Liver (tissue), 9 donors: ENCODE measurements around the gene NAIF1. TPM values are rescaled to one million over a fixed set of nuclear protein-coding genes. Genes with fewer than 3 reads are reported as not detected.
"Not testable (repeated sequence)": the region's sequence is repeated elsewhere in the genome, so short reads cannot be mapped to it uniquely, and the experiment has no call there.

Experiments used
- DNase-seq: peaks from one replicate; pipeline ENCODE4 v3.0.0-alpha.2; 2017; ENCODE audit warnings: low spot score
- H3K27ac ChIP-seq, 2 donors: one replicate each; pipeline ENCODE4 v1.7.0; 2013; ENCODE audit warnings: inconsistent platforms in 2 of 2, low read length in 2 of 2, control low read depth in 1 of 2, low read depth in 1 of 2, mild to moderate bottlenecking in 1 of 2
- H3K27me3 ChIP-seq, 4 donors: one replicate each; pipeline versions ENCODE4 v1.6.1 to v1.7.0; 2013; ENCODE audit warnings: low read length in 3 of 4, inconsistent platforms in 1 of 4, mild to moderate bottlenecking in 1 of 4, moderate library complexity in 1 of 4; ENCODE audit not compliant: control insufficient read depth in 4 of 4, insufficient read depth in 4 of 4
- H3K36me3 ChIP-seq, 4 donors: one replicate each; pipeline versions ENCODE4 v1.6.1 to v1.7.0; 2013; ENCODE audit warnings: low read length in 3 of 4, mild to moderate bottlenecking in 3 of 4, low read depth in 1 of 4, moderate library complexity in 1 of 4; ENCODE audit not compliant: control insufficient read depth in 4 of 4, insufficient read depth in 3 of 4
- H3K4me1 ChIP-seq, 4 donors: one replicate each; pipeline versions ENCODE4 v1.6.1 to v1.7.0; 2013; ENCODE audit warnings: low read length in 3 of 4, mild to moderate bottlenecking in 3 of 4, moderate library complexity in 1 of 4; ENCODE audit not compliant: control insufficient read depth in 4 of 4, insufficient read depth in 4 of 4
- H3K4me3 ChIP-seq, 3 donors: one replicate each; pipeline versions ENCODE4 v1.6.1 to v1.7.0; 2013; ENCODE audit warnings: low read length in 3 of 3, control low read depth in 1 of 3, low read depth in 1 of 3, mild to moderate bottlenecking in 1 of 3
- H3K9ac ChIP-seq, 2 donors: one replicate each; pipeline ENCODE4 v1.7.0; 2013; ENCODE audit warnings: low read length in 2 of 2, mild to moderate bottlenecking in 2 of 2, moderate library complexity in 2 of 2, control low read depth in 1 of 2, low read depth in 1 of 2
- H3K9me3 ChIP-seq, 4 donors: one replicate each; pipeline versions ENCODE4 v1.6.1 to v1.7.0; 2013; ENCODE audit warnings: low read length in 3 of 4; ENCODE audit not compliant: control insufficient read depth in 4 of 4
- ATF3 ChIP-seq: IDR thresholded peaks from 2 replicates; pipeline ENCODE4 v1.6.1; 2016; ENCODE audit warnings: antibody characterized with exemption
- CTCF ChIP-seq: fragments of 150-350 bp; IDR thresholded peaks from 2 replicates; pipeline ENCODE4 v1.5.1; 2017; ENCODE audit warnings: improper control_type of control experiment, low read depth, low read length; ENCODE audit not compliant: missing input control
- EGR1 ChIP-seq, 2 donors: IDR thresholded peaks; 2 replicates each; pipeline ENCODE4 v1.6.1; 2016 to 2018; ENCODE audit warnings: antibody characterized with exemption in 2 of 2, low read depth in 2 of 2
- FOXA1 ChIP-seq: IDR thresholded peaks from 2 replicates; pipeline ENCODE4 v1.6.1; 2016; ENCODE audit warnings: antibody characterized with exemption
- FOXA2 ChIP-seq: IDR thresholded peaks from 2 replicates; pipeline ENCODE4 v1.6.1; 2016; ENCODE audit warnings: antibody characterized with exemption
- GABPA ChIP-seq, 2 donors: IDR thresholded peaks in 1 of 2; conservative IDR thresholded peaks in 1 of 2; 2 replicates each; pipeline ENCODE4 v1.6.1; 2016; ENCODE audit warnings: antibody characterized with exemption in 2 of 2, mild to moderate bottlenecking in 1 of 2, moderate library complexity in 1 of 2
- HNF4A ChIP-seq, 2 donors: conservative IDR thresholded peaks; 2 replicates each; pipeline ENCODE4 v1.6.1; 2016; ENCODE audit warnings: antibody characterized with exemption in 2 of 2, mild to moderate bottlenecking in 2 of 2
- HNF4G ChIP-seq: IDR thresholded peaks from 2 replicates; pipeline ENCODE4 v1.6.1; 2016; ENCODE audit warnings: antibody characterized with exemption
- JUND ChIP-seq, 2 donors: IDR thresholded peaks; 2 replicates each; pipeline ENCODE4 v1.6.1; 2016; ENCODE audit warnings: antibody characterized with exemption in 2 of 2
- MAX ChIP-seq: IDR thresholded peaks from 2 replicates; pipeline ENCODE4 v1.6.1; 2016; ENCODE audit warnings: antibody characterized with exemption
- NR2F2 ChIP-seq: IDR thresholded peaks from 2 replicates; pipeline ENCODE4 v1.6.1; 2016; ENCODE audit warnings: antibody characterized with exemption
- RAD21 ChIP-seq, 2 donors: IDR thresholded peaks; 2 replicates each; pipeline ENCODE4 v1.6.1; 2016; ENCODE audit warnings: antibody characterized with exemption in 2 of 2, mild to moderate bottlenecking in 2 of 2
- RXRA ChIP-seq, 2 donors: IDR thresholded peaks; 2 replicates each; pipeline ENCODE4 v1.6.1; 2017 to 2018; ENCODE audit warnings: antibody characterized with exemption in 2 of 2, mild to moderate bottlenecking in 1 of 2
- SP1 ChIP-seq: IDR thresholded peaks from 2 replicates; pipeline ENCODE4 v1.6.1; 2018; ENCODE audit warnings: antibody characterized with exemption, mild to moderate bottlenecking
- TAF1 ChIP-seq: conservative IDR thresholded peaks from 2 replicates; pipeline ENCODE4 v1.6.1; 2016; ENCODE audit warnings: antibody characterized with exemption, mild to moderate bottlenecking
- YY1 ChIP-seq: IDR thresholded peaks from 2 replicates; pipeline ENCODE4 v1.6.1; 2016; ENCODE audit warnings: antibody characterized with exemption, mild to moderate bottlenecking
- ZBTB33 ChIP-seq: IDR thresholded peaks from 2 replicates; pipeline ENCODE4 v1.6.1; 2016; ENCODE audit warnings: antibody characterized with exemption
- WGBS: extraction: QIAGEN DNeasy Blood & Tissue Kit; methylation state at CpG from one replicate; pipeline ENCODE4 v1.1.7; 2013; 5-methylcytosine and 5-hydroxymethylcytosine counted together
- polyA plus RNA-seq, 2 donors: library from polyadenylated mRNA; stranded (reverse) in 1 of 2; unstranded in 1 of 2; fragments of 200-250 nt in 1 of 2; fragments of >200 nt in 1 of 2; fragmentation: Nextera tagmentation in 1 of 2; extraction: Ambion mirVana in 1 of 2; gene quantifications; one replicate each; pipeline versions ENCODE4 v1.2.1 to v1.2.3, GENCODE V29; 2013 to 2015
- total RNA-seq, 2 donors: library from RNA; depleted of rRNA; stranded (reverse); fragments of >200 nt; gene quantifications; one replicate each; pipeline ENCODE4 v1.2.3, GENCODE V29; 2014
- donor health status: healthy.
- donor health status: healthy.
- donor health status: healthy.
- donor health status: healthy.
- donor health status: healthy.

The NAIF1 gene
- total and polyA plus RNA-seq, 4 donors: 2.5 to 6.5 (median 4.7) TPM

DNA sequence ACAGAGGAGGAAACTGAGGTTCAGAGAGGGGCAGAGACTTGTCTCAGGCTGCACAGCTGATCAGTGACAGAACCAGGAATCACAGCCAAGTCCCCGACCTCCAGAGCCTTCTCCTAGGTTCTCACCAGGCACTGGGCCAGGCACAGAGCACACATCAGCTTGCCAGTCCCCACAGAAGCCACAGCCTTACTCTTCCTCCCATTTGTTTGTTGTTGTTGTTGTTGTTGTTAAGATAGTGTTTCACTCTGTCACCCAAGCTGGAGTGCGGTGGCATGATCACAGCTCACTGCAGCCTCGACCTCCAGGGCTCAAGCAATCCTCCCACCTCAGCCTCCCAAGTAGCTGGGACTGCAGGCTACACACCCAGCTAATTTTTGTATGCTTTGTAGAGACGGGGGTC is 41.4 kb downstream of the NAIF1 start:
- H3K9ac ChIP-seq: no peak overlapping the region
- no peaks in the 10 kb centered on the region for H3K36me3 ChIP-seq
- H3K4me3 ChIP-seq: no peak overlapping the region
- H3K27me3 ChIP-seq: no peaks in the 10 kb centered on the region
- DNase-seq: no peak
- TF ChIP-seq NR2F2: no peak
- no peak for TF ChIP-seq EGR1 (IDR thresholded peaks at IDR 0.05; ENCODE audit: low read depth in 2 of 2)
- TF ChIP-seq TAF1: no peak
- no peak for TF ChIP-seq YY1
- TF ChIP-seq FOXA2: no peak
- TF ChIP-seq ZBTB33: no peak
- no peak for TF ChIP-seq ATF3
- no peak for TF ChIP-seq JUND (IDR thresholded peaks at IDR 0.05)
- no peak for TF ChIP-seq FOXA1
- TF ChIP-seq RXRA (IDR thresholded peaks at IDR 0.05): no peak
- TF ChIP-seq RAD21 (IDR thresholded peaks at IDR 0.05): no peak
- H3K9me3 ChIP-seq: no peaks in the 10 kb centered on the region
- H3K27ac ChIP-seq: no peak overlapping the region
- 61% methylated on average over 4 of the region's 4 CpGs for WGBS
- H3K4me1 ChIP-seq: peaks cover 2 to 13% (median 8%) of the 10 kb centered on the region in 4 donors

DNA sequence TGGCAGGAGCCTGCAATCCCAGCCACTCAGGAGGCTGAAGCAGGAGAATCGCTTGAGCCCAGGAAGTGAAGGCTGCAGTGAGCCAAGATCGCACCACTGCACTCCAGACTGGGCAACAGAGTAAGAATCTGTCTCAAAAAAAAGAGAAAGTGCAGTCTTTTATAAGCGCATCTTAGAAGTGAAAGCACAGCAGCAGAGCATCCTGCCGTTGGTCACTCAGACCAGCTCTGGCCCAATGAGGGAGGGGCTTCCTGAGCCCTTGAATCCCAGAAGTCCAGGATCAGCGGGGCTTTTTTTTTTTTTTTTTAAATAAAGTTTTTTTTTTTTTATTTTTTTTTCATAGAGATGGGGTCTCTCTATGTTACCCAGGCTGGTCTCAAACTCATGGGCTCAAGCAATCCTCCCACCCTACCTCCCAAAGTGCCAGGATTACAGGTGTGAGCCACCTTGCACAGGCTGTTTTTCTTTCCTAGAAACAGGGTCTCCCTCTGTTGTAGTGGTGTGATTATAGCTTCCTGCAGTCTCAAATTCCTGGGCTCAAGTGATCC is 42.3 kb downstream of the NAIF1 start:
- Histone ChIP-seq H3K27ac (no peak overlapping the region), H3K27me3 (no peaks in the 10 kb centered on the region), H3K4me3 (no peak overlapping the region), H3K4me1 (peaks cover 2 to 13% (median 8%) of the 10 kb centered on the region in 4 donors), H3K36me3 (no peaks in the 10 kb centered on the region), H3K9me3 (no peaks in the 10 kb centered on the region), H3K9ac (no peak overlapping the region)
- DNase-seq: no peak
- no peak for TF ChIP-seq YY1
- no peak for TF ChIP-seq RXRA (IDR thresholded peaks at IDR 0.05)
- TF ChIP-seq EGR1 (IDR thresholded peaks at IDR 0.05; ENCODE audit: low read depth in 2 of 2): no peak
- TF ChIP-seq FOXA2: no peak
- no peak for TF ChIP-seq SP1
- no peak for TF ChIP-seq CTCF
- TF ChIP-seq RAD21 (IDR thresholded peaks at IDR 0.05): no peak
- TF ChIP-seq GABPA (IDR thresholded peaks at IDR 0.05 in 1 of 2, conservative IDR thresholded peaks at IDR 0.05 in 1 of 2): no peak
- no peak for TF ChIP-seq HNF4A (conservative IDR thresholded peaks at IDR 0.05)
- no peak for TF ChIP-seq ATF3
- no peak for TF ChIP-seq NR2F2
- TF ChIP-seq JUND (IDR thresholded peaks at IDR 0.05): no peak
- no peak for TF ChIP-seq MAX
- no peak for TF ChIP-seq ZBTB33
- TF ChIP-seq HNF4G: no peak
- WGBS: 73% methylated on average over 5 of the region's 5 CpGs

DNA sequence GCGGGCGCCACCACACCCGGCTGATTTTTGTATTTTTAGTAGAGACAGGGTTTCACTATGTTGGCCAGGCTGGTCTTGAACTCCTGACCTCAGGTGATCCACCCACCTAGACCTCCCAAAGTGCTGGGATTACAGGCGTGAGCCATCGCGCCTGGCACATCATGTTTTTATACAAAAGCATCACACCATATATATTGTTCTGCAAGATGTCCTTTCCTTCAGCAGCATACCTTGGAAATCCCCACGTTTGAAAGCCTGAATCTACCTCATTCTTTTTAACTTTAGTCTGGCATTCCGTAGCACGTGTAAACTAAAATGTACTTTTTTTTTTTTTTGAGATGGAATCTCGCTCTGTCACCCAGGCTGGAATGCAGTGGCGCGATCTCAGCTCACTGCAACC is 43.4 kb downstream of the NAIF1 start:
- not testable (repeated sequence) for H3K27ac ChIP-seq, H3K9ac ChIP-seq, DNase-seq, H3K36me3 ChIP-seq, H3K4me3 ChIP-seq, H3K27me3 ChIP-seq, H3K9me3 ChIP-seq
- peaks cover 2 to 13% (median 8%) of the 10 kb centered on the region in 4 donors for H3K4me1 ChIP-seq
- WGBS: 85% methylated on average over 12 of the region's 12 CpGs
